ENCODE results near the gene BCAS3.

GRCh38 chr17:61230972-61231820 lies 553.5 kb downstream of the BCAS3 start:
- TF ChIP-seq CTCF (conservative IDR thresholded peaks at IDR 0.05): no peak
- no peak for TF ChIP-seq ZFX (IDR thresholded peaks at IDR 0.05)

Measured in C4-2B (cell line).